H9 (cell line): ENCODE measurements around the gene EXOC3. TPM values are rescaled to one million over a fixed set of nuclear protein-coding genes. Genes with fewer than 3 reads are reported as not detected.

Source experiments
- DNase-seq: peaks from one replicate; pipeline ENCODE4 v3.0.0-alpha.2; 2017
- H2AFZ ChIP-seq: one replicate; pipeline ENCODE4 v1.6.1; 2013; ENCODE audit warnings: mild to moderate bottlenecking, low read length, control low read depth, moderate library complexity
- H2AK5ac ChIP-seq: 2 replicates; pipeline ENCODE4 v1.6.1; 2013; ENCODE audit warnings: low read length, control low read depth, mixed read lengths; ENCODE audit not compliant: insufficient read length
- H2BK120ac ChIP-seq: one replicate; pipeline ENCODE4 v1.6.1; 2013; ENCODE audit warnings: low read depth, mild to moderate bottlenecking, low read length, control low read depth, inconsistent platforms; ENCODE audit not compliant: poor library complexity, severe bottlenecking
- H2BK12ac ChIP-seq: 2 replicates; pipeline ENCODE4 v1.6.1; 2013; ENCODE audit warnings: low read length, control low read depth, mixed read lengths, low read depth; ENCODE audit not compliant: insufficient read length
- H2BK15ac ChIP-seq: 2 replicates; pipeline ENCODE4 v1.6.1; 2013; ENCODE audit warnings: low read depth, low read length, control low read depth
- H2BK20ac ChIP-seq: one replicate; pipeline ENCODE4 v1.6.1; 2013; ENCODE audit warnings: low read depth, mild to moderate bottlenecking, low read length, control low read depth, inconsistent platforms; ENCODE audit not compliant: poor library complexity, severe bottlenecking
- H2BK5ac ChIP-seq: 2 replicates; pipeline ENCODE4 v1.6.1; 2013; ENCODE audit warnings: low read length, control low read depth, mixed read lengths; ENCODE audit not compliant: insufficient read length
- H3K14ac ChIP-seq: 2 replicates; pipeline ENCODE4 v1.6.1; 2013; ENCODE audit warnings: low read length, control low read depth; ENCODE audit not compliant: insufficient read depth
- H3K18ac ChIP-seq: 2 replicates; pipeline ENCODE4 v1.6.1; 2013; ENCODE audit warnings: low read depth, mild to moderate bottlenecking, mixed read lengths, low read length, control low read depth; ENCODE audit not compliant: insufficient read length
- H3K23ac ChIP-seq: 2 replicates; pipeline ENCODE4 v1.6.1; 2013; ENCODE audit warnings: low read length, control low read depth, mixed read lengths, low read depth; ENCODE audit not compliant: insufficient read length
- H3K23me2 ChIP-seq: 2 replicates; pipeline ENCODE4 v1.6.1; 2013; ENCODE audit warnings: low read depth, mild to moderate bottlenecking, mixed read lengths, low read length, control low read depth; ENCODE audit not compliant: insufficient read length, poor library complexity, severe bottlenecking
- H3K27ac ChIP-seq: 2 replicates; pipeline ENCODE4 v1.5.1; 2013; ENCODE audit warnings: low read length, control low read depth, mixed read lengths, low read depth; ENCODE audit not compliant: insufficient read length
- H3K27me3 ChIP-seq: 2 replicates; pipeline ENCODE4 v1.6.1; 2013; ENCODE audit warnings: low read length, control low read depth, inconsistent platforms; ENCODE audit not compliant: insufficient read depth
- H3K4ac ChIP-seq: 2 replicates; pipeline ENCODE4 v1.6.1; 2013; ENCODE audit warnings: low read depth, mild to moderate bottlenecking, control low read depth, inconsistent platforms, low read length, moderate library complexity
- H3K4me1 ChIP-seq: 2 replicates; pipeline ENCODE4 v1.6.1; 2013; ENCODE audit warnings: low read length, control low read depth, inconsistent platforms; ENCODE audit not compliant: insufficient read depth
- H3K4me2 ChIP-seq: 2 replicates; pipeline ENCODE4 v1.6.1; 2013; ENCODE audit warnings: low read length, control low read depth, mixed read lengths; ENCODE audit not compliant: insufficient read length, insufficient read depth
- H3K56ac ChIP-seq: 2 replicates; pipeline ENCODE4 v1.6.1; 2013; ENCODE audit warnings: low read depth, mild to moderate bottlenecking, mixed read lengths, low read length, control low read depth; ENCODE audit not compliant: insufficient read length
- H3K79me1 ChIP-seq: 2 replicates; pipeline ENCODE4 v1.6.1; 2013; ENCODE audit warnings: low read depth, mild to moderate bottlenecking, moderate library complexity, low read length, control low read depth, inconsistent platforms; ENCODE audit not compliant: insufficient read depth, poor library complexity, severe bottlenecking
- H3K79me2 ChIP-seq: 2 replicates; pipeline ENCODE4 v1.6.1; 2013; ENCODE audit warnings: low read length, control low read depth, inconsistent platforms; ENCODE audit not compliant: insufficient read depth
- H3K9ac ChIP-seq: 2 replicates; pipeline ENCODE4 v1.6.1; 2013; ENCODE audit warnings: low read length, control low read depth, mixed read lengths; ENCODE audit not compliant: insufficient read length; ENCODE audit errors: extremely low read depth
- H3K9me3 ChIP-seq: one replicate; pipeline ENCODE4 v1.6.1; 2013; ENCODE audit warnings: low read depth, low read length, inconsistent platforms; ENCODE audit not compliant: control insufficient read depth
- H3T11ph ChIP-seq: one replicate; pipeline ENCODE4 v1.6.1; 2013; ENCODE audit warnings: mild to moderate bottlenecking, low read length, control low read depth, inconsistent platforms
- H4K20me1 ChIP-seq: one replicate; pipeline ENCODE4 v1.6.1; 2013; ENCODE audit not compliant: control insufficient read depth, insufficient read length, insufficient read depth
- H4K5ac ChIP-seq: 2 replicates; pipeline ENCODE4 v1.6.1; 2013; ENCODE audit warnings: low read depth, mild to moderate bottlenecking, mixed read lengths, low read length, control low read depth; ENCODE audit not compliant: insufficient read length
- H4K8ac ChIP-seq: replicated peaks from 2 replicates; pipeline ENCODE4 v1.6.1; 2013; ENCODE audit warnings: low read length, control low read depth, mixed read lengths, low read depth; ENCODE audit not compliant: insufficient read length
- H4K91ac ChIP-seq: 2 replicates; pipeline ENCODE4 v1.6.1; 2013; ENCODE audit warnings: low read depth, mild to moderate bottlenecking, moderate library complexity, mixed read lengths, low read length, control low read depth; ENCODE audit not compliant: insufficient read length
- H3K27ac Mint-ChIP-seq, 3 experiments: 2 replicates in 2 of 3; 3 replicates in 1 of 3; pipeline ENCODE4 v1.8.0; 2020 to 2021; ENCODE audit warnings: mixed read lengths in 3 of 3, mild to moderate bottlenecking in 1 of 3, moderate library complexity in 1 of 3
- H3K27me3 Mint-ChIP-seq: 2 replicates; pipeline ENCODE4 v1.8.0; 2021; ENCODE audit warnings: low read depth, mild to moderate bottlenecking, moderate library complexity, mixed read lengths
- H3K36me3 Mint-ChIP-seq, 3 experiments: 2 replicates in 2 of 3; 3 replicates in 1 of 3; pipeline ENCODE4 v1.8.0; 2020 to 2021; ENCODE audit warnings: low read depth in 3 of 3, mixed read lengths in 3 of 3; ENCODE audit not compliant: insufficient read depth in 1 of 3
- H3K4me1 Mint-ChIP-seq, 2 experiments: 2 replicates each; pipeline ENCODE4 v1.8.0; 2020; ENCODE audit warnings: mixed read lengths in 2 of 2
- H3K4me3 Mint-ChIP-seq, 2 experiments: 2 replicates in 1 of 2; 3 replicates in 1 of 2; pipeline ENCODE4 v1.8.0; 2020 to 2021; ENCODE audit warnings: mild to moderate bottlenecking in 2 of 2, mixed read lengths in 2 of 2, moderate library complexity in 1 of 2
- H3K9me3 Mint-ChIP-seq, 2 experiments: 2 replicates in 1 of 2; 3 replicates in 1 of 2; pipeline ENCODE4 v1.8.0; 2020; ENCODE audit warnings: mild to moderate bottlenecking in 2 of 2, mixed read lengths in 2 of 2, moderate library complexity in 1 of 2
- CTCF ChIP-seq: fragments of 200-600 bp; sonication (generic); conservative IDR thresholded peaks from 3 replicates; pipeline ENCODE4 v1.8.0; 2021; ENCODE audit warnings: antibody characterized with exemption, mild to moderate bottlenecking
- WGBS: extraction: QIAGEN DNeasy Blood & Tissue Kit; methylation state at CpG from one replicate; pipeline ENCODE4 v1.1.7; 2013; ENCODE audit warnings: missing lambda C conversion rate, low lambda C conversion rate, mixed read lengths; ENCODE audit not compliant: insufficient read length; ENCODE audit errors: extremely low coverage; 5-methylcytosine and 5-hydroxymethylcytosine counted together
- total RNA-seq: library from RNA; stranded (reverse); gene quantifications from 2 replicates; pipeline ENCODE4 v1.2.1, GENCODE V29; 2021

Gene EXOC3
- total RNA-seq, 1 experiment from 2014 or later: 36.7 TPM

- H2BK20ac ChIP-seq: no peak overlapping the region
- H2BK120ac ChIP-seq: no peak overlapping the region
- no peaks in the 10 kb centered on the region for H4K20me1 ChIP-seq
- H4K8ac ChIP-seq: no peak overlapping the region
- no peak overlapping the region for H2AFZ ChIP-seq
- H3K14ac ChIP-seq: no peak overlapping the region
- Mint-ChIP-seq H3K4me3 (no peak overlapping the region), H3K9me3 (peaks cover 0 to 5% of the 10 kb centered on the region in 2 experiments; a peak in 4 of 5 replicates), H3K4me1 (peaks cover 7 to 15% of the 10 kb centered on the region in 2 experiments), H3K27me3 (peaks cover 49% of the 10 kb centered on the region), H3K27ac (no peak overlapping the region), H3K36me3 (peaks cover 0 to 8% (median 0%) of the 10 kb centered on the region in 3 experiments; a peak in 2 of 7 replicates)
- no peak overlapping the region for H3K4ac ChIP-seq
- H4K91ac ChIP-seq: no peak overlapping the region
- no peak overlapping the region for H2BK15ac ChIP-seq
- H3T11ph ChIP-seq: no peak overlapping the region
- H3K4me2 ChIP-seq: no peak overlapping the region
- H3K18ac ChIP-seq: no peak overlapping the region
- H4K5ac ChIP-seq: no peak overlapping the region
- no peak overlapping the region for H3K23ac ChIP-seq
- H2AK5ac ChIP-seq: no peak overlapping the region
- no peak overlapping the region for H2BK5ac ChIP-seq
- no peaks in the 10 kb centered on the region for H3K79me1 ChIP-seq
- no CpG with 5 or more reads among the region's 12 CpGs for WGBS
- no peaks in the 10 kb centered on the region for H3K4me1 ChIP-seq
- no peak for TF ChIP-seq CTCF
- no peak overlapping the region for H3K9ac ChIP-seq
- H2BK12ac ChIP-seq: no peak overlapping the region
- H3K9me3 ChIP-seq: no peaks in the 10 kb centered on the region
- no peak for DNase-seq
- H3K27ac ChIP-seq: no peak overlapping the region
- no peaks in the 10 kb centered on the region for H3K23me2 ChIP-seq
- no peak overlapping the region for H3K56ac ChIP-seq
- H3K27me3 ChIP-seq: no peaks in the 10 kb centered on the region
- H3K79me2 ChIP-seq: no peaks in the 10 kb centered on the region
Measured at GRCh38 chr5:404666-405241, 38.2 kb upstream of the EXOC3 start.
